ENCODE data around the gene KRT6B. TPM values are rescaled to one million over a fixed set of nuclear protein-coding genes. Genes with fewer than 3 reads are reported as not detected.

The KRT6B gene
- total RNA-seq, 1 experiment from 2014 or later, result not detected

DNA sequence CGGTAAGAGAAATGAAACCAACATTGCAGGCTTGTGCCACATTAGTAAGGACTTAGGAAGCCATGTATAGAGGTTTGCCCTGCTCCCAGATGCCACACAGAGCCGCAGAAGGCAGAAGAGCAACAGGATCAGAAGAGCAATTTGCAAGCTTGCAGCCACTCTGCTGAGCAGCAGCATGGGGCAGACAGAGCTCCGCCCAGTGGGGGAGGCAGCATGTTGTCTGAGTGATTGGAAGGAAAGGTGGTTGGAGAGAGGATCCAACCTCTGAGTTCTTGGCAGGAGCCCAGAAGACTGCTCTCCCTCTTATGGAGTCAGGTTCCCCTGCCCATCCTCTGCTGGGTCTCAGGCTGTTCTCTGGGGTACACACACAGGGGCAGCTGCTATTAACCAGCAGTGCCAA, 43.4 kb upstream of the KRT6B start:
- TF ChIP-seq POLR2AphosphoS5 (IDR thresholded peaks at IDR 0.05; ENCODE audit: low read depth, low read length), result no peak
- TF ChIP-seq, protein P1, sequence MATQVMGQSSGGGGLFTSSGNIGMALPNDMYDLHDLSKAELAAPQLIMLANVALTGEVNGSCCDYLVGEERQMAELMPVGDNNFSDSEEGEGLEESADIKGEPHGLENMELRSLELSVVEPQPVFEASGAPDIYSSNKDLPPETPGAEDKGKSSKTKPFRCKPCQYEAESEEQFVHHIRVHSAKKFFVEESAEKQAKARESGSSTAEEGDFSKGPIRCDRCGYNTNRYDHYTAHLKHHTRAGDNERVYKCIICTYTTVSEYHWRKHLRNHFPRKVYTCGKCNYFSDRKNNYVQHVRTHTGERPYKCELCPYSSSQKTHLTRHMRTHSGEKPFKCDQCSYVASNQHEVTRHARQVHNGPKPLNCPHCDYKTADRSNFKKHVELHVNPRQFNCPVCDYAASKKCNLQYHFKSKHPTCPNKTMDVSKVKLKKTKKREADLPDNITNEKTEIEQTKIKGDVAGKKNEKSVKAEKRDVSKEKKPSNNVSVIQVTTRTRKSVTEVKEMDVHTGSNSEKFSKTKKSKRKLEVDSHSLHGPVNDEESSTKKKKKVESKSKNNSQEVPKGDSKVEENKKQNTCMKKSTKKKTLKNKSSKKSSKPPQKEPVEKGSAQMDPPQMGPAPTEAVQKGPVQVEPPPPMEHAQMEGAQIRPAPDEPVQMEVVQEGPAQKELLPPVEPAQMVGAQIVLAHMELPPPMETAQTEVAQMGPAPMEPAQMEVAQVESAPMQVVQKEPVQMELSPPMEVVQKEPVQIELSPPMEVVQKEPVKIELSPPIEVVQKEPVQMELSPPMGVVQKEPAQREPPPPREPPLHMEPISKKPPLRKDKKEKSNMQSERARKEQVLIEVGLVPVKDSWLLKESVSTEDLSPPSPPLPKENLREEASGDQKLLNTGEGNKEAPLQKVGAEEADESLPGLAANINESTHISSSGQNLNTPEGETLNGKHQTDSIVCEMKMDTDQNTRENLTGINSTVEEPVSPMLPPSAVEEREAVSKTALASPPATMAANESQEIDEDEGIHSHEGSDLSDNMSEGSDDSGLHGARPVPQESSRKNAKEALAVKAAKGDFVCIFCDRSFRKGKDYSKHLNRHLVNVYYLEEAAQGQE (IDR thresholded peaks at IDR 0.05; ENCODE audit: insufficient read depth in 1 of 2, low read depth in 2 of 2, low read length in 1 of 2), result no peak
- TF ChIP-seq TCF7L2 (IDR thresholded peaks at IDR 0.05; ENCODE audit: low read depth, low read length), result no peak
- TF ChIP-seq, protein P2, sequence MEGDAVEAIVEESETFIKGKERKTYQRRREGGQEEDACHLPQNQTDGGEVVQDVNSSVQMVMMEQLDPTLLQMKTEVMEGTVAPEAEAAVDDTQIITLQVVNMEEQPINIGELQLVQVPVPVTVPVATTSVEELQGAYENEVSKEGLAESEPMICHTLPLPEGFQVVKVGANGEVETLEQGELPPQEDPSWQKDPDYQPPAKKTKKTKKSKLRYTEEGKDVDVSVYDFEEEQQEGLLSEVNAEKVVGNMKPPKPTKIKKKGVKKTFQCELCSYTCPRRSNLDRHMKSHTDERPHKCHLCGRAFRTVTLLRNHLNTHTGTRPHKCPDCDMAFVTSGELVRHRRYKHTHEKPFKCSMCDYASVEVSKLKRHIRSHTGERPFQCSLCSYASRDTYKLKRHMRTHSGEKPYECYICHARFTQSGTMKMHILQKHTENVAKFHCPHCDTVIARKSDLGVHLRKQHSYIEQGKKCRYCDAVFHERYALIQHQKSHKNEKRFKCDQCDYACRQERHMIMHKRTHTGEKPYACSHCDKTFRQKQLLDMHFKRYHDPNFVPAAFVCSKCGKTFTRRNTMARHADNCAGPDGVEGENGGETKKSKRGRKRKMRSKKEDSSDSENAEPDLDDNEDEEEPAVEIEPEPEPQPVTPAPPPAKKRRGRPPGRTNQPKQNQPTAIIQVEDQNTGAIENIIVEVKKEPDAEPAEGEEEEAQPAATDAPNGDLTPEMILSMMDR (IDR thresholded peaks at IDR 0.05), result no peak
- no peak for TF ChIP-seq SIN3A (IDR thresholded peaks at IDR 0.05; ENCODE audit: borderline replicate concordance, insufficient read depth, low read depth, low read length)
- Histone ChIP-seq H3K27ac (ENCODE audit: low read length) (no peak overlapping the region), H3K4me3 (ENCODE audit: low read depth in 2 of 2, low read length in 2 of 2) (no peak overlapping the region)

DNA sequence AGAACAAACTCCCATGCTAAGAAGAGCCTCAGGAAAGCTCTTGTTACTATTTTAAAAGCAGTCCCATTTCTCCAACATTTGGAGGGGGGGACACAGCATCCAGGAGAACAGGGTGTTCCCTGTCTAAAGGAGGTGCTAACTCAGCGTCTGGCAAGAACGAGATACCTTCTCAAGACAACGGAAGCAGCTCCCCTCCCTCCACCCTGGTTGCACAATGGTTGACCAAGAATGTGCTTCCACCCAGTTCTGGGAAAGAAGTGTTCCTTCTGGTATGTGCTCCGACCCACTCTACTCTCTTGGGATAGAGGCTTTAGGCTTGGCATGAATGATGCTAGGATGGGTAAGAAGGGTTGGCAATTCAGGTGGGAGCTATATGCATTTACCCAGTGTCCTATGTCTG, 42.6 kb upstream of the KRT6B start:
- POLR2A ChIA-PET, result no interaction called here
- CTCF ChIA-PET, result no interaction called here
- DNase-seq (ENCODE audit: low read depth, low spot score) (no peak), ATAC-seq (no peak)
- BruUV-seq (replicated peaks), result no TSS peak
- H3K4me3 ChIP-seq (ENCODE audit: low read depth in 2 of 2, low read length in 2 of 2), result no peak overlapping the region
- H3K27ac ChIP-seq (ENCODE audit: low read length), result no peak overlapping the region
- TF ChIP-seq, protein P2 (IDR thresholded peaks at IDR 0.05), result no peak
- TF ChIP-seq TCF7L2 (IDR thresholded peaks at IDR 0.05; ENCODE audit: low read depth, low read length), result no peak
- TF ChIP-seq SIN3A (IDR thresholded peaks at IDR 0.05; ENCODE audit: borderline replicate concordance, insufficient read depth, low read depth, low read length), result no peak
- no peak for TF ChIP-seq POLR2AphosphoS5 (IDR thresholded peaks at IDR 0.05; ENCODE audit: low read depth, low read length)
- TF ChIP-seq, protein P1 (IDR thresholded peaks at IDR 0.05; ENCODE audit: insufficient read depth in 1 of 2, low read depth in 2 of 2, low read length in 1 of 2), result no peak
- intact Hi-C loops (cut with micrococcal nuclease; ENCODE audit: unreplicated experiment) (no loop called here), in situ Hi-C loops (cut with HindIII; ENCODE audit: low pct_unique_long_range_greater_than_20kb, low sequenced_read_pairs) (no loop called here)
- no peaks in the 10 kb centered on the region for H3K4me1 ChIP-seq (ENCODE audit: control insufficient read depth, insufficient read depth, low read length)
- H3K27me3 ChIP-seq (ENCODE audit: control insufficient read depth, insufficient read depth, low read length), result peaks cover 9% of the 10 kb centered on the region; the same call in 1 of the 2 replicates
- H3K9me3 ChIP-seq (ENCODE audit: control insufficient read depth, insufficient read depth, low read depth, low read length), result no peaks in the 10 kb centered on the region
- no peaks in the 10 kb centered on the region for H3K36me3 ChIP-seq (ENCODE audit: control insufficient read depth, insufficient read depth, low read length)

More for the DNA sequence above, 43.4 kb upstream of the KRT6B start:
- POLR2A ChIA-PET, result no interaction called here
- intact Hi-C loops (cut with micrococcal nuclease; ENCODE audit: unreplicated experiment), result no loop called here
- CTCF ChIA-PET, result no interaction called here
- peaks cover 9% of the 10 kb centered on the region; the same call in 1 of the 2 replicates for H3K27me3 ChIP-seq (ENCODE audit: control insufficient read depth, insufficient read depth, low read length)
- no peaks in the 10 kb centered on the region for H3K36me3 ChIP-seq (ENCODE audit: control insufficient read depth, insufficient read depth, low read length)
- BruUV-seq (replicated peaks), result no TSS peak
- ATAC-seq, result no peak
- H3K4me1 ChIP-seq (ENCODE audit: control insufficient read depth, insufficient read depth, low read length), result no peaks in the 10 kb centered on the region
- in situ Hi-C loops (cut with HindIII; ENCODE audit: low pct_unique_long_range_greater_than_20kb, low sequenced_read_pairs), result no loop called here
- no peak for DNase-seq (ENCODE audit: low read depth, low spot score)
- no peaks in the 10 kb centered on the region for H3K9me3 ChIP-seq (ENCODE audit: control insufficient read depth, insufficient read depth, low read depth, low read length)

Data from Panc1 (cell line).